Astrocyte of the spinal cord (primary cell): ENCODE data around the gene CDH22.

ENCODE experiments used
- DNase-seq: peaks from one replicate; pipeline ENCODE4 v3.0.0; 2011; ENCODE audit warnings: low read depth, low spot score
- H3K4me3 ChIP-seq: 2 replicates; pipeline ENCODE4 v1.5.1; 2011; ENCODE audit warnings: low read depth, mild to moderate bottlenecking, low read length, moderate library complexity
- CTCF ChIP-seq: IDR thresholded peaks from 2 replicates; pipeline ENCODE4 v1.5.1; 2012; ENCODE audit warnings: low read depth, mild to moderate bottlenecking, low read length, inconsistent platforms
- in situ Hi-C: cut with HindIII; loops from 2 replicates; pipeline ENCODE4 v1.10.0; 2017; ENCODE audit warnings: low sequenced_read_pairs

Gene CDH22

GRCh38 chr20:46291401-46291800 is 16.9 kb downstream of the CDH22 start:
- in situ Hi-C loops, result no loop called here
- H3K4me3 ChIP-seq, result no peak overlapping the region
- DNase-seq, result no peak
- TF ChIP-seq CTCF, result no peak

GRCh38 chr20:46289432-46289831 is 18.9 kb downstream of the CDH22 start:
- TF ChIP-seq CTCF, result no peak

DNA sequence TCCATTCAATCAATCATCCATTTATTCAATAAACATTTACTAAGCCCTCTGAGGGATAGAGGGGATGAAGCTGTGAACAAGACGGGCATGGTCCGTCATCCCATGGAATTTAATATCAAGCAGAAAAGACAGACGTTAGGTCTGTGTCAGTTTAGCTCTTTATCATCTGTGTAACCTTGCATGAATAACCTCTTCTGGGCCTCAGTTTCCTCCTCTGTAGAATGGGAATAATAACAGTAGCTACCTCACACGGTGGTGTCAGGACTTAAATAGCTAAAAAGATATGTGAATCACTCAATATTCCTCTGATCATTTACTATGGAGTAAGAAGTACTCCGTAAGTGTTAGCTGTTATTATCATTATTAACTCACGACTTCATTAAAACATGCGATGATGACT is 21.3 kb downstream of the CDH22 start:
- in situ Hi-C loops, result no loop called here
- no peak overlapping the region for H3K4me3 ChIP-seq
- TF ChIP-seq CTCF, result no peak
- no peak for DNase-seq

More at GRCh38 chr20:46289432-46289831, 18.9 kb downstream of the CDH22 start:
- no peak for DNase-seq
- in situ Hi-C loops, result no loop called here
- no peak overlapping the region for H3K4me3 ChIP-seq

GRCh38 chr20:46286382-46286781 is 21.9 kb downstream of the CDH22 start:
- DNase-seq, result no peak
- in situ Hi-C loops, result no loop called here
- H3K4me3 ChIP-seq, result no peak overlapping the region
- no peak for TF ChIP-seq CTCF

- in situ Hi-C loops, result no loop called here
- no peak overlapping the region for H3K4me3 ChIP-seq
- TF ChIP-seq CTCF, result no peak
- no peak for DNase-seq
Observed at GRCh38 chr20:46285740-46286139, 22.6 kb downstream of the CDH22 start.

DNA sequence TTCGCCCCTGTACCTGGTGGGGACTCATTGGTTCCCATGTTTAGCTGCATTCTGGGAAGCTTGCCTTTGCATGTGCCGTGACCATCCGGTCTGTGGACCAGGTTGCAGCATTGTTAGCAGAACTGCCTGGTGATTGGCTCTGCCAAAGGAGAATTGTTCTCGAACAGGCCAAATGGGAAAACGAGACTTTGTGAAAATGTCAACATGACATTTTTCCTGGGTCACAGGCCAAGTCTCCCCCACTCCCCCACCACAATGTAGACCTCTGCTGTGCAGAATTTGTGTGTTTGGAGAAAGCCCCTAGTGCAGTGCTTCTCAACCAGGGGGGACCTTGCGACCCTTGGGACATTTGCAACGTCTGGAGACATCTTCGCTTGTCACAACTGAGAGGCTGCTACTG is 23.2 kb downstream of the CDH22 start:
- TF ChIP-seq CTCF, result no peak
- DNase-seq, result no peak
- no peak overlapping the region for H3K4me3 ChIP-seq
- in situ Hi-C loops, result no loop called here

DNA sequence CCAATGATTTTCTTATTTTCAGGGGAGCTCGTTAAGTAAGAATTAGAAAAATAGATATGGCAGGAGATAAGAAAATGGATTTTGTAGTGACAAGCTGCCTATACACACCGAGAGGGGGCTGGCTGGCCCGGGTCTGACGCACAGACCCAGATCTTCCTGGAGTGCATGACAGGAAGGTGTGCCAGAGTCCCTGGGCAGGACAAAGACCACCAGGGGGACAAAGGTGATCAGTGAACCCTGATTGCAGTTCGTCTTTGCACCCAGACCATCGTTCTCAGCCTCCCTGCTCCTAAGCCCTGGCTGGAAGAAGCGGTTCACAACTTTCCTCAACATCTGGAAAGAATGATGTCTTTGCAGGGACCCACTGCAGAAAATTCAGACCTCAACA is 24.3 kb downstream of the CDH22 start:
- no peak for TF ChIP-seq CTCF
- in situ Hi-C loops, result no loop called here
- DNase-seq, result no peak
- no peak overlapping the region for H3K4me3 ChIP-seq
